ENCODE results near the gene NEDD4L.

The NEDD4L gene

DNA sequence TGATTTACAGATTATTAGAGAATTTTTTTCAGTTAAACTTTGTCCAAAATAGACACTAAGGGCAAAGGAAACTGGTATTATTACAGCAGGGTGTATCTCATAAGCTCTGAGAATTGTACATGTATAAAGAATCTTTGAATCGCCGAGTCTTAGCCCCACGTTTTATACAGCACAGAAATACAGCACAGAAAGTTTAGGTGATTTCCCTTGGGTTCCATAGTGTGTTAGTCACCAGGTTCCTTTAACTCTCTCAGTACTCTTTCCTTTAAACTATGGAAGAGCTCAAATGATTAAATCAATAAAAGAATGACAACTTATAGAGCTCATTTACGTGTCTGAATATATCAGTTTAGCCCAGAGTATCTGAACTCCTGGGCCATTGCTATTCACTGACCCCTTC is 256.8 kb downstream of the NEDD4L start:
- DNase-seq: no peak

DNA sequence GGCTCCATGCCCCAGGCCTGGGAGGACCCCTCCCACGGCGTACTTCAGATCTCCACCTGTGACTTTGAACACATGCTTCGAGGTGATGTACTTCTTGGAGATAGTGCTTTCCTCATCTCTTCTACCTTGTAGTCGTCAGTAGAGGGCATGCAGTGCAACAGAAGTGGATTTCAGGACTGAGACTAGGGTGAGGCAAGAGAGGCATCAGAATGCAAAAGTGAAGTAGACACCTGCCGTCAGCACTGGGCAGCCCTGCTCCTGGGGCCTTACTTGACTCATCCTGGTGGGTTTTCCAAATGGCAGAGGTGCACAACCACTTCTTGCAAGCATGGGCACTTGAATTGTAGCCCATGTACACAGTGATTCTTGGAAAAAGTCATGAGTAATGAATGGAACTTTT is 258.8 kb downstream of the NEDD4L start:
- no peak for DNase-seq

DNA sequence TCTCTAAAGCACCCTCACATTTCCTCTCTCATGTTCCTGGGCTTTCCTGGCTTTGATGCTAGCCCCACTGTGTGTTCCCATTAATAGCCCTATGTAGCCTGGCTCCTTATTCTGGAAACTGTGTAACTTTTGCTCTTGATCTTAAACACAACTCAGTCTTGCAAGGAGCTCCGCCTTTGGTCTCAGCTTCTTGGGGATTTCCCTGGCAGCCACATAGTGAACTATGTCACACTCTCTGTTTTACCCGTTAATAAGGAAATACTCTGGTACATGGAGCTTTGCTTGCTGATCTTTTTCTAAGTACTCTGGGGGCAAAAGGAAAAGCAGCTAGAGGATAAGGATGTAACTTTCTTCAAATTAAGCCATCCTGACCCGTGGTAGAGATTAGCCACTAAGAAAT is 259.3 kb downstream of the NEDD4L start:
- peak; percentile 27 to 28 for DNase-seq

DNA sequence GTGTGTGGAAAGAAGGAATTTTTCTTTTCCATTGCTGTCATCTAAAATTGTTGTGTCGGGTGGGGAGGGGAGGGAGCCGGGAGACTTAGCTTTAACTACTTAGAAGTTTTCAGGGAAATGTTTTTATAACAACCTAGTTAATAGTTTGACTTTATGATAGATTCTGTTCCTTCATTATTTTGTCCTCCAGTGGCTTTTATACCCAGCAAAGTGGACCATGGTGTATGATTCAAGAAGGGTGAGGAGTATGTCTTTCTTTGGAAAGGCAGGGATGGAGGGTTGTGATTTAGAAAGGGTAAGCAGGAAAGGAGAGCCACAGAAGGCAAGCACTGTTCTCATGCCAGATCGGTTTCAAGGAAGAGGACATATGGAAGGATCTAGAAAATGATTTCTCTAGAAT is 261.8 kb downstream of the NEDD4L start:
- no peak for DNase-seq

DNA sequence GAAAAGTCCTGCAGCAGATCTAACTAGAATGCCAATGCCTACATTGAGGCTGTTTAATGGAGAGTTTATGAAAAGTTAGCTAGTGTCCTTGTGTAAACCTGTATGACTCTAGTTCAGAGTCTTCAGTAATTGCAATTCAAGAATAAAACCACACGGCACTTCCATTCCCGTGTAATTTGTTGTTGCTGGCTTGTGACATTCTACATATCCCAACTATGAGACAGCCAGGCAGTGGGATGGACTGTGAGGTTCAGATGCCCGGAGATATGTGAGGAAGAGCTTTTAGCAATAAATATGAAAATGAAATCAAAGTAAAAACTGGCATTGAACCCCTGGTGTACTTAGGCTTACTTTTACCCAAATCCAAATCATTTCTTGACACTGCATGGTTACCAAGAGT is 263.4 kb downstream of the NEDD4L start:
- DNase-seq: no peak

DNA sequence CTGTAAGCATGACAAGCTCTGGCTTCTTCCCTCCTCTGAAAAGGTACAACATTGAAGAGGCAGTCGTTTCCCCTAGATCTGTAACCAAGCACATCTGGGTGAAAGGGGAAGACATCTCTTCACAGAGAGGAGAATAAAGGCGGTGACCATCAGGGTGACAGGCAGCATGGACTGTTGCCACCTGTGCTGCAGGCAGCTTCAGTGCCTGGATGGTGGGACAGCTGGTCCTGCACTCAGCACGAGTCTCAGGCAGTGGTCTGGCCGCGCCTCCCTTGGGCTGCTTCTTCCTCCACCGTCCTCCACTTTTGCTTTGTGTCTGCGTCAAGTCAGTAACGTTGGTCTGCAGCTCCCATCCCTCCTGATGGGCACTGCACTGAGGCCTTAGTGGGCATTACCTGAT is 264.4 kb downstream of the NEDD4L start:
- no peak for DNase-seq

DNA sequence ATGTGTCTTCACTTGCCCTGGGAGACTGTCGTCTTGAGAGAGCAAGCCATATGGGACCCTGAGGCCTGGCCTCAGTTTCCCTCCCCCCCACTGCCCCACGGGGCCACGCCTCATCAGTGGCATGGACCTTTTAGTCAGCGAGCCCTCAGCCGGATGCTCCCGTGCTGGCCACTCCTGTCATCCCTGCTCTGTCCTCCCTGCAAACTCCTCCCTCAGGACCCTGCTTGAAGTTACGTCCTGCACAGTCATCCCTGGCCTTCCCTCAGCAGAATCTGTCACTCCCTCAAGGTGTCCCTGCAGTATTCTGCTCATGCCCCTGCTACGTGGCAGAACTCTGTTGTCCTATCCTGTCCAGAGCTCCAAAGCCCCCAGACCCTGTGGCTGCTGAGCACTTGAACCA is 265.1 kb downstream of the NEDD4L start:
- no peak for DNase-seq

DNA sequence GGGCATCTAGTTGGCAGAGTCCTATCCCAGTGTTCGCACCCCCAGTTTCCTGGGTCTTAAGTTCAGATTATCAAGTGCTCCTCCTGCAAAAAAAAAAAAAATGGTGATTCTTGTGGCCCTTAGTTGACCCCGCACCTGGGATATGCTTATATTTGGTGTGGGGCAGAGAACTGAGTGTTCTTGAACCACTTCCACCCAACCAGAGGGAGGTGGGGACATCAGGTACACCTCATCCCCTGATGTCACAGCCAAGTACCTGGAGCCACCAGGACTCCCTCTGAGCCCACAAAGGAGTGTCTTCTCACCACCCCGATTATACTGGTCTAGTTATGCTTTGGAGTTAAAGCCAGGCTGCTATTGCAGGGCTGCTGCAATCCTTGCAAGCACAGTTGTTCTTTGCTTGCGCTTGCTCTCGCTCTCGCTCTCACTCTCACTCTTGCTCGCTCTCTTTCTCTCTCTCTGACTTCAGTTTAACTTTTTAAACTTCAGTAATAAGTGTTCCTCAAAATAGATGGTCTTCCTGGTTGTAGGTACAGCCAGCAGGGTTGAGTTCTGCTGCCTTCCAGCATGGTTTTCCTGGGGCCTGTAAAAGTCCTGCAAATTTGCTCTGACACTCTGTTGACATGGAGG is 265.7 kb downstream of the NEDD4L start:
- DNase-seq: no peak

DNA sequence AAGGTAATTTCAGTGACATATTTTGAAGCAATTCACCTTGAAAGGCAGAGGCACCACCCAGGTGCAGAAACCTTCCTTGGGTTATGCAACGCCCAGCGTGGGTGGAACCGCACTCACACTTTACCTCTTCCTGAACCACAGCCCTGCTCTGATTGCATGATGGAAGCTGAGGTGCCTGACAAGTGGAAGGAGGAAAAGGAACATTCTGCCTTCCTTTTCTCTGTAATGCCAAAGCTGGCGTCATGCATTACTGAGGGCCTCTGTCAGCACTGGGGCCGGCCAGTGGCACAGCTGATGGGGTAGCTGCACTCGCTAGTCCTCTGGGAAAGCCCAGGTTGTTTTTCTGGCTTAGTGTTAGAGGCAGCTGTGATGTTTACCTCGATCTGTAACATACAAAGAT is 266.5 kb downstream of the NEDD4L start:
- peak; percentile 51 to 59 for DNase-seq

DNA sequence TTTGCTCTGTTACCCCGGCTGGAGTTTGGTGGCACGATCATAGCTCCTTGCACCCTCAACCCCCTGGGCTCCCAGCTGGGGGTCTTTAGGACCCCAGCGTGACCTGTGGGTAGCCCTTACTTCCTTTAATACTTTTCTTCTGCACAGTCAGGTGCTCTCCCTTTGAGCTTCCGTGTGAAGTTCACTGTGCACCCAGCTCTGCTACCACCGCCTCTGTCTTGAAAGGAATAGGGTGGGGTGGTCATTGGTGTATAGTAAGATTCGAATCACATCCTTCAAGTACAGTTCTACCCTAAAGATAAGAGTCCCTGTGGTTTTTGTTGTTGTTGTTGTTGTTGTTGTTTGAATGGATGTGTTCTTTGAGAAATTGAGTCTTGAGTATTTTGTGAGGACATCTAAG is 267.4 kb downstream of the NEDD4L start:
- DNase-seq: no peak

DNA sequence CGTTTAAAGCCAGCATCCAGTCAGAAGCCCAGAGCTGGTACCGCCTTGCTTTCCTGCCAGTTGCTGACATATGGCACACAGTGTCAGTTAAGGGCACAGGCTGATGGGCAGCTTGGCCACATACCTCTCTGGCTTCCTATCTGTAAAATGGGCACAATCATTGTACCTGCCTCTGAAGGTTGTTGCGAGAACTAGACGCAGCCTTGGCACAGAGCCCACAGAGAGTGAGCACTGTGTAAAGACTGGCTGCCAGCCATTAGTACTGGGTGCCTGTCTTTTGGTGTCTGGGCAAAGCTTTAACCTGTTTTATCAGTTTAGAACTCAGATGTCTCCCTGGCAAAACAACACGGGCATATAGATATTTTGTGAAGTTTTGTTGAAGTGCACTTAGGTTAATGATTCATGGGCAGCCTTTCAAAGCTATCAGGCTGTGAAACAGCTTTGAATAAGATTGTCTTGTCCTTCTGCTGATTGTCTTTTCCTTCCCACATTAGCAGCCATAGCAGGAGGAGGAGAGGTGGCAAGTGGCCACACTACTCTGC is 269.5 kb downstream of the NEDD4L start:
- no peak for DNase-seq

DNA sequence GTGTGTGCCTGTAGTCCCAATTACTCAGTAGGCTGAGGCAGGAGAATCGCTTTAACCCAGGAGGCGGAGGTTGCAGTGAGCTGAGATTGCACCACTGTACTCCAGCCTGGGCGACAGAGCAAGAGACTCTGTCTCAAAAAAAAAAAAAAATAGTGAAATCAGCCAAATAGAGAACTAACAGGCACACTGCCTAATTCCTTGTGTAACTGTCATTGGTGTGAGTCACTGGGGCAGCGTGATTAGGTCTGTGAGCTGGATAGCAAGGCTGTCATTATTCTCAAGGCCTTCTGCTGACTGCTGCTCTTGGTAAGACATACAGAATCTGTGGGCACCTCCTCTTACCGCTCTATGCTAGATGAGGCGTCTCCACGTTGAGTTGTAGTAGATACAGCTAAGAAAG is 270.3 kb downstream of the NEDD4L start:
- no peak for DNase-seq

DNA sequence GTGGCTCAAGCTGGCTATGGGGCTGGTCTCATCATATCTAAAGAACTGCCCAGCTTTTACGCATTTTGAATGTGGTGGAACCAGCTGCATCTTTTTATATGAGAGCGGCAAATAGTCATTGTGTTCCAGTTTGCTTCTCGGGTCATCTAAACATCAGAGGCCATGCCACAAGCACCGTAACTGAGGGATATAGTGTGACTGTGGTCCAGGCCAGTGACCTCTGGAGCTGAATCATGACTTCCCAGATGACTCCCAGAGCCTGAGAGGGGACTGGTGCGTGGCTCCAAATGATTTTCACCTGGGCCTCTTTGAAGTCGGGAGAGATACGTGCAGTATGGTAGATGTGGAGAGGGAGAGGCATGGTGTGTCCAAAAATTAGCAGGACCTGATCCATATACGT is 271.0 kb downstream of the NEDD4L start:
- no peak for DNase-seq

DNA sequence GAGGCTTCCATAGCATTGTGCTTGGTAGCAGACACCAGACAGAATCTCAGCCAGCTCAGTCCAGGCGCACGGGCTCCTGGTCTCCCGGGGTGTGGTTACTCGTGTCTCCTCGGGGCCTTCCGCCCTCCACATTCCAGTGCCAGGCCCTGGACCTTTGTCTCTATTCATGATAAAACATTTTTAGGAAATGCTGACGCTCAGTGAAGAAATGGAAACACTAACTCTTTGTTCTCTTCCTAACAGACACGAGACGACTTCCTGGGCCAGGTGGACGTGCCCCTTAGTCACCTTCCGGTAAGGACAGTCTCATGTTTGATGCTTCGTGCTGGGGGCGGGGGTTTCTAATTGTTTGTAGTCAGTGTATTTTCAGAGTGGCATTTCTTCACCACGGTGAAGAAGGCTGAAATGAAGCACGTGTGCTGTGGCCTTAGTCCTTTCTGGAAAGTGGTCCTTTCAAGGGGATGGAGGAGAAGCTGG is 271.8 kb downstream of the NEDD4L start:
- DNase-seq: peak in 1 of 2 donors; percentile 22

DNA sequence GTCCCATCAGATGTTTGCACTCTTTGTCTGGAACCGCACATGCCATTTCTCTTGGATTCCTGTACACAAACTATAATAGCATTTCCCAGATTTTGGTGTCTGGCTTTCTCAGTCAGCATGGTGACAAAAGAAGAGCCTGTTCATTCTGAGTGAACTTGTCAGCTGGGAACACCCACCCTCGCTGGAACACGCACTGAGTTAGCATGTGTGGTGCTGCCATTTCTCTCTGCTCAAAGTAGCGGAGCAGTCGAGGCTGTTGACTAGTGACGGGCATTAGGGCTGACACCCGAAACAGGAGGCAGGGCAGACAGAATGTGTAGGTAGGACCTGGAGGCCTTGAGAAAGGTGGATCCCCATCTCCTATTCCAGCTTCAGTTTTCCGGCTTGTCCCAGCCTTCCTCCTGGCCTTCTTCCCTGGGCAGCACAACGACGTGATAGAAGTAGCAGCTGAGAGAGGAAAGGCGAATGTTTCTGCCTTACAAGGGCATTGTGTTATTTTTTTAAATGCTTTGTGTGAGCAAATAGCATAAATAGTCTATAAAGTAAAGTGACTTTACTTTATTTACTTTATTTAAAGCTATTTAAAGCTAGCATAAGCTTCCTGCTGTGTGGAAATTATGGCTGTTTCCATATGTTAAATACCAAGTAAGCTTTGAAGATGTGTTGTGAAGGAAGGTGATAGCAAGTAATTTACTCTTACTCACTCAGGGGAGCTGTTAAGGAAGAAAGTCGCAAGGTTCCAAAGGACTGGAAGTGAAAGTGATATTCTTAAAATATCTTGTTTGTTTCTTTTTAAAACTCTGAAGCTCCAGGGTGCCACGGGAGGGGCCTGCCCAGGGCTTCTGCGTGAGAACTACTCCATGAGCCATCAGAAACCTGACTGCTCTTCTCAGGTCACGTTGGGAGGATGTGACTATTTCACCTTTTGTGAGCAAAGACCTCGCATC is 272.6 kb downstream of the NEDD4L start:
- DNase-seq: peak; percentile 9 to 23

DNA sequence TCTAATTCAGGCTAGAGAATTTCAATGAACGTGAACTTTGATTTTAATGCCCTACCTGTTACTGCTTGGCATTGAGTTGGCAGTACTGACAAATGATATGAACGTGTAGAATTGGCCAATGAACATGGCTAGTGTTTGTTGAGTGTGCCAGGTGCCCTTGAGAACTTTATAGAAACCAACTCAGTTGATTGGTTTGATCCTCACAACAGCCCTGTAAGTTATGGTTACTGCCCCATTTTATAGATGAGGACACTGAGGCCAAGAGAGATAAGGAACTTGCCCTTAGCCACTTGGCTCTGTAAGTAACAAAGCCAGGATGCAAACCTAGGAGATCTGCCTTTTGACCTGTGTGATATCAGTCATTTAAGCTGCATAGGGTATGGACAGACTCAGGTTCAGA is 275.7 kb downstream of the NEDD4L start:
- DNase-seq: no peak

DNA sequence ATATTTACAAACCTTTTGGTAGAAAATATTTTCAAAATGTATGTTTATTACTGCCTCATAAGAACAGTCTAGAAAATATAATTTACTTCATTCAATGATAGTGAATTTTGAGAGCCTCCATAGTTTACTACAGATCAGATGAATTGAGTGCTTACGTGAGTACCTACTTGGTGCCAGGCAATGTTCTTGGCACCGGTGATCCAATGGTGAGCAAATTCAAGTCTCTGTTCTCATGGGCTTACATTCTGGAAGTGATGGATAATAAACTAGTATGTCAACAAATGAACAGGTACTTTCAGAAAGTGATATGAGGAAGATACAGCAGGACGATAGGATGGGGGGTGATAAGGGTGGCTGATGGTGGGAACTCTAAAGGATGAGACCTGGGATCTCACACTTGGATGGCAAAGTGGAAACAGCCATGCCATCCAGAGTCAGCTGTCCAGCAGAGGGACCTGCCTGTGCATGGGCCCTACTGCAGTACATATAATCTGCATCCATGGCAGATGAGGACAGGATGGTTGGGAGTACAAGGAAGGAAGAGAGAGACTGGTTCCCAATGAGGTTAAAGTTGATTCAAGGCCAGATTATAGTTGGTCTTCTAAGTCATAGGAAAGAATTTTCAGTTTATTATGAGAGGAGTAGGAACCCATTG is 277.0 kb downstream of the NEDD4L start:
- DNase-seq: no peak

DNA sequence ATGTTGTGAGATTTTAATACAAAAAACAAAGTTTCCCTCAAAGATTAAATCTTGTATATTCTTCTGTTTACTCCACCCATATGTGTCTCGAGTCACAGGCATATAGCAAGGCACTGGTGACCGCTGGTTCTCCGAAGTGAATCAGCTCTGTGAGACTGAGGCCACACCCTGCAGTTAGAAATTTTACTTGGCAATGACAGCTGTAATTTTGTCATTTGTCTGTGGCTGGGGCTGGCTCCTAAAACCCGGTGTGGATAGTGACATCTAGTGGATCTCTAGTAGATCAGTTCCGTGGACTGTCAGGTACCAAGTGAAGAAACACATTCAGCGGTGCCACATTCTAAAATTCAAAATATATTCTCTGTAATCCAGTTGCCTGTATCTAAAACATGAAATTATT is 278.0 kb downstream of the NEDD4L start:
- peak; percentile 52 to 60 for DNase-seq

DNA sequence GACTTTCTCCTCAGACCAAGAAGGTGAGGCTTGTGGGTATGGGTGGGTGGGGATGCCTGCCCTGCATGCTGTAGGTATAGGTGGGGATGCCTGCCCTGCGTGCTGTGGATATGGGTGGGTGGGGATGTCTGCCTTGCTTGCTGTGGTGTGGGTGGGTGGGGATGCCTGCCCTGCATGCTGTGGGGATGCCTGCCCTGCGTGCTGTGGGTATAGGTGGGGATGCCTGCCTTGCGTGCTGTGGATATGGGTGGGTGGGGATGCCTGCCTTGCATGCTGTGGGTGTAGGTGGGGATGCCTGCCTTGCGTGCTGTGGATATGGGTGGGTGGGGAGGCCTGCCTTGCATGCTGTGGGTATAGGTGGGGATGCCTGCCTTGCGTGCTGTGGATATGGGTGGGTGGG is 278.4 kb downstream of the NEDD4L start:
- no peak for DNase-seq

DNA sequence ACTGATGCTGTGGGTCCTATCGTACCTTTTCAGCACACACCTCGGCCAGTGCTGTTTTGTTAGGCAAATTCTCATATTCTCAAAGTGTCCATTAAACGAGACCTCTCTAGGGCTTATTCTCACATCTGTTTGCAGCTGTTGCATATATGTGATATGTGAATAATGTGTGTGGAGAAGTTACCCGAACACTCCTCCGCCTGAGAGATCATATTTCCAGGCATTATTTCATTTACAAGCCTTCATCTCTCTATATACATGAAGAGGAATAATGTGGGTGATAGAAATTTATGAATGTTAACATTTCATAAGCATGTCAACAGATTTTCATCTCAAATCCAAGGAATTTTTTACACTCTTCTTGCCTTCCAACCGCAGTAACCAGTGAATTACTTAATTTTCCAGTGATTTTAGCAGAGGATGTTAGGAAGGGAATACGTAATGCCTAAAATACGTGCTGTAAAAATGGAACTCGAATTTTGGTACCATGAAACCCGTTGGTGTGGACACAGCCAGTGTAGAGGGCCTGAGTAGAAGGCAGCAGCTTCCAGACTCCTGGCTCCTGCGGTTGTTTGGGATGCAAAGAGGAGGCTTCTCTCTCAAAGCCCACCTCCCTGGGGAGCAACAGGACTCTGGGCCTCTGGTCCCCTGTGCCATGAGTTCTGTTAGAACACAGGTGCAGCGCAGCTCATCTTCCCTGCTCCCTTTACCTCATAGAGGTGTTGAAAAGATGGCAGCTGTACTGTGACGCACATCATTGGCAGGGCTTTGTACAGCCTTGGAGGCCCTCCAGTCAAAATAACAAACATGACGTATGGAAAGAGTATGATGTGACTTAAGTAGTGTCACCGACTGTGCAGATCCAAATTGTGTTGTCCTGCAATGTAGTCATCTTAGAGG is 280.1 kb downstream of the NEDD4L start:
- no peak for DNase-seq

DNA sequence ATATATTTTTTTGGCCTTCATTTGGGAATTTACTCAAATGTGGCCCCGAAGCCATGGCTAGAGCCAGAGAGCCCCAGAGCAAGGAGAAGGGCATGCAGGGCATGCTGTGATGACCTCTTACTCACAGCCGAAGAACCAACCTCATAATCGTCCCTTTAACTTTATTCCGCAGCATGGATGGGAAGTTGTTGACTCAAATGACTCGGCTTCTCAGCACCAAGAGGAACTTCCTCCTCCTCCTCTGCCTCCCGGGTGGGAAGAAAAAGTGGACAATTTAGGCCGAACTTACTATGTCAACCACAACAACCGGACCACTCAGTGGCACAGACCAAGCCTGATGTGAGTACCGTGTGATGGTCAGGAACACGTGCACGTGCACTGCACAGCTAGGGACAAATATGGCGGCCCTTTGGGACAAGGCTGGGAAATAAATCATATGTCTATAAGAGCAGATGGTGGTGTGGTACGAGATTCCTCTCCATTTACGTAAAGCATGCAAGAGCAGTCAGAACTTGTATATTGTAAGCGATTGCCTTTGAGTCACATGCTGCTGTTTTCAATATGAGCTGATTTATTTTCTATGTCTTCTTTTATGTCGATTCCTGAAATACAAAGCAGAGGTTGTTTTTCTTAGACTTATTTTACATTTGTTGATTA is 280.9 kb downstream of the NEDD4L start:
- DNase-seq: no peak

DNA sequence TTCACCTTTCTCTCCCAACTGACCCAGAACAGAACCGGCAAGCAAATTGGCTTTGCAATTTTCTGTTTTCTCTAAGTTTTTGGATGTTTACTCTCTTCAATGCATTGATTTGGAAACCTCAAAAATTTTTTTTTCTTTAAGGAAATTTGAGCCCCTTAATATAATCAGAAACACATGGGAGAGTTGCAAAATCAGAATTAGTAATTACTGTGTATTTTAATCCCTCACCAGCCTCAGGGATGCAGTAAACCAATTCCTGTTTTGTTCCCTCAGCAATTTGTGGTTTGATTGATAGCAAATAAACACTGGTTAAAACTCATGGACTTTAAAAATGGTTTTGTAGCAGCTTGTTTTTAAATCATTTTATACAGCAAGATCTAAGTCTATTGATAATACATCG is 281.5 kb downstream of the NEDD4L start:
- DNase-seq: no peak
